Kidney glomerular epithelial cell (primary cell): Measurements from ENCODE around the gene COMMD3.
"Not testable (repeated sequence)": the region's sequence is repeated elsewhere in the genome, so short reads cannot be mapped to it uniquely, and the experiment has no call there.

Source experiments
- DNase-seq: peaks from one replicate; lab custom pipeline; 2025; lab: John Stamatoyannopoulos, UW

The COMMD3 gene

GRCh38 chr10:22338931-22339330 lies 22.7 kb downstream of the COMMD3 start:
- DNase-seq = no peak

GRCh38 chr10:22339761-22340328 lies 23.7 kb downstream of the COMMD3 start:
- no peak for DNase-seq

GRCh38 chr10:22340329-22341189 lies 24.4 kb downstream of the COMMD3 start:
- peak; percentile 69 for DNase-seq

- no peak for DNase-seq
Observed at GRCh38 chr10:22341190-22341925, 25.2 kb downstream of the COMMD3 start.

GRCh38 chr10:22341926-22342196 lies 25.7 kb downstream of the COMMD3 start:
- DNase-seq = no peak

- no peak for DNase-seq
Observed at GRCh38 chr10:22342421-22342820, 26.2 kb downstream of the COMMD3 start.

- no peak for DNase-seq
Observed at GRCh38 chr10:22343731-22344130, 27.5 kb downstream of the COMMD3 start.

GRCh38 chr10:22344249-22344648 lies 28.1 kb downstream of the COMMD3 start:
- no peak for DNase-seq

- no peak for DNase-seq
Observed at GRCh38 chr10:22344781-22345300, 28.7 kb downstream of the COMMD3 start.

- DNase-seq = no peak
Observed at GRCh38 chr10:22345301-22346095, 29.3 kb downstream of the COMMD3 start, which contains the start of gene SPAG6. Gene SPAG6, plus strand, starts transcription at chr10:22345496. Its CDS starts 116 bp downstream, at chr10:22345612.

GRCh38 chr10:22346096-22346661 lies 30.0 kb downstream of the COMMD3 start:
- no peak for DNase-seq

GRCh38 chr10:22349755-22350154 lies 33.6 kb downstream of the COMMD3 start:
- no peak for DNase-seq

GRCh38 chr10:22351131-22351703 lies 35.0 kb downstream of the COMMD3 start:
- no peak for DNase-seq

GRCh38 chr10:22356324-22356873 lies 40.2 kb downstream of the COMMD3 start:
- DNase-seq = no peak

- DNase-seq = not testable (repeated sequence)
Observed at GRCh38 chr10:22357770-22358169, 41.6 kb downstream of the COMMD3 start.

GRCh38 chr10:22363305-22363704 lies 47.1 kb downstream of the COMMD3 start:
- no peak for DNase-seq

GRCh38 chr10:22364407-22365140 lies 48.4 kb downstream of the COMMD3 start:
- no peak for DNase-seq

- DNase-seq = no peak
Observed at GRCh38 chr10:22365233-22365632, 49.0 kb downstream of the COMMD3 start.

- no peak for DNase-seq
Observed at GRCh38 chr10:22365644-22366434, 49.7 kb downstream of the COMMD3 start.

- DNase-seq = no peak
Observed at GRCh38 chr10:22366435-22366703, 50.2 kb downstream of the COMMD3 start.
